Left lung (tissue), 10 donors: ENCODE measurements around the gene CDKN2B. TPM values are rescaled to one million over a fixed set of nuclear protein-coding genes. Genes with fewer than 3 reads are reported as not detected.

Source experiments
- ATAC-seq: fragments of 200-7000 bp; cut with Tn5 transposase; one replicate; pipeline ENCODE4 v1.9.1; 2020; ENCODE audit warnings: moderate library complexity
- DNase-seq, 4 donors: peaks; one replicate each; pipeline ENCODE4 v3.0.0-alpha.2; 2013 to 2020
- H3K27ac ChIP-seq, 2 donors: fragments of 200-600 bp; sonication (generic) in 1 of 2; one replicate each; pipeline versions ENCODE4 v1.5.0 to v1.8.0; 2020 to 2021
- H3K27me3 ChIP-seq, 2 donors: fragments of 200-600 bp; sonication (generic) in 1 of 2; one replicate each; pipeline versions ENCODE4 v1.5.0 to v1.8.0; 2020 to 2021
- H3K36me3 ChIP-seq, 2 donors: fragments of 200-600 bp; sonication (generic) in 1 of 2; one replicate each; pipeline versions ENCODE4 v1.5.0 to v1.8.0; 2020 to 2021
- H3K4me1 ChIP-seq, 2 donors: fragments of 200-600 bp; one replicate each; pipeline ENCODE4 v1.8.0; 2021
- H3K4me3 ChIP-seq, 2 donors: fragments of 200-600 bp; sonication (generic) in 1 of 2; one replicate each; pipeline versions ENCODE4 v1.5.0 to v1.8.0; 2020 to 2021; ENCODE audit warnings: mild to moderate bottlenecking in 1 of 2
- H3K9me3 ChIP-seq, 2 donors: fragments of 200-600 bp; sonication (generic) in 1 of 2; one replicate each; pipeline versions ENCODE4 v1.5.0 to v1.8.0; 2020 to 2021
- intact Hi-C, 2 donors: fragments of 100-400 bp; cut with DNase I; formaldehyde crosslinking; loops; one replicate each; pipeline versions ENCODE4 v1.11.2 to v1.14.2; 2022
- polyA plus RNA-seq, 6 donors: library from polyadenylated mRNA; unstranded; fragments of 120-200 nt; gene quantifications; one replicate each; pipeline ENCODE4 v1.2.1, GENCODE V29; 2013; ENCODE audit not compliant: insufficient read length in 6 of 6
- total RNA-seq, 2 donors: library from RNA; stranded (reverse); fragmentation: NEBNext Ultra II Directional; extraction: Animal tissue kit (Norgen Biotek cat#: 25700); gene quantifications; one replicate each; pipeline ENCODE4 v1.2.1, GENCODE V29; 2021
- TF ChIP-seq, protein P1 (sequence below), 2 donors: fragments of 200-600 bp; sonication (generic) in 1 of 2; IDR thresholded peaks; one replicate each; pipeline versions ENCODE4 v1.5.0 to v1.8.0; 2021; ENCODE audit warnings: antibody characterized with exemption in 2 of 2
- donor health status: DM: no; HTN: yes; CAD: no.
- donor health status: DM: no; HTN: no; CAD: no.

Gene CDKN2B
- total and polyA plus RNA-seq, 8 donors, result 0.06 to 75.6 (median 0.14) TPM; not detected in 1

GRCh38 chr9:22054076-22054475, 45.0 kb upstream of the CDKN2B start:
- H3K36me3 ChIP-seq, result no peaks in the 10 kb centered on the region
- H3K27ac ChIP-seq, result no peak overlapping the region
- DNase-seq (no peak), ATAC-seq (no peak)
- H3K4me3 ChIP-seq, result no peak overlapping the region
- no peaks in the 10 kb centered on the region for H3K4me1 ChIP-seq
- TF ChIP-seq, protein P1, sequence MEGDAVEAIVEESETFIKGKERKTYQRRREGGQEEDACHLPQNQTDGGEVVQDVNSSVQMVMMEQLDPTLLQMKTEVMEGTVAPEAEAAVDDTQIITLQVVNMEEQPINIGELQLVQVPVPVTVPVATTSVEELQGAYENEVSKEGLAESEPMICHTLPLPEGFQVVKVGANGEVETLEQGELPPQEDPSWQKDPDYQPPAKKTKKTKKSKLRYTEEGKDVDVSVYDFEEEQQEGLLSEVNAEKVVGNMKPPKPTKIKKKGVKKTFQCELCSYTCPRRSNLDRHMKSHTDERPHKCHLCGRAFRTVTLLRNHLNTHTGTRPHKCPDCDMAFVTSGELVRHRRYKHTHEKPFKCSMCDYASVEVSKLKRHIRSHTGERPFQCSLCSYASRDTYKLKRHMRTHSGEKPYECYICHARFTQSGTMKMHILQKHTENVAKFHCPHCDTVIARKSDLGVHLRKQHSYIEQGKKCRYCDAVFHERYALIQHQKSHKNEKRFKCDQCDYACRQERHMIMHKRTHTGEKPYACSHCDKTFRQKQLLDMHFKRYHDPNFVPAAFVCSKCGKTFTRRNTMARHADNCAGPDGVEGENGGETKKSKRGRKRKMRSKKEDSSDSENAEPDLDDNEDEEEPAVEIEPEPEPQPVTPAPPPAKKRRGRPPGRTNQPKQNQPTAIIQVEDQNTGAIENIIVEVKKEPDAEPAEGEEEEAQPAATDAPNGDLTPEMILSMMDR (IDR thresholded peaks at IDR 0.05), result no peak
- no peaks in the 10 kb centered on the region for H3K9me3 ChIP-seq
- intact Hi-C loops, result no loop called here
- H3K27me3 ChIP-seq, result no peaks in the 10 kb centered on the region

- no peaks in the 10 kb centered on the region for H3K9me3 ChIP-seq
- DNase-seq (no peak), ATAC-seq (no peak)
- TF ChIP-seq, protein P1 (IDR thresholded peaks at IDR 0.05), result no peak
- no peaks in the 10 kb centered on the region for H3K4me1 ChIP-seq
- no peaks in the 10 kb centered on the region for H3K27me3 ChIP-seq
- H3K27ac ChIP-seq, result no peak overlapping the region
- H3K36me3 ChIP-seq, result no peaks in the 10 kb centered on the region
- no peak overlapping the region for H3K4me3 ChIP-seq
- intact Hi-C loops, result no loop called here
These were observed 44.1 kb upstream of the CDKN2B start for GRCh38 chr9:22053178-22053577.

DNA sequence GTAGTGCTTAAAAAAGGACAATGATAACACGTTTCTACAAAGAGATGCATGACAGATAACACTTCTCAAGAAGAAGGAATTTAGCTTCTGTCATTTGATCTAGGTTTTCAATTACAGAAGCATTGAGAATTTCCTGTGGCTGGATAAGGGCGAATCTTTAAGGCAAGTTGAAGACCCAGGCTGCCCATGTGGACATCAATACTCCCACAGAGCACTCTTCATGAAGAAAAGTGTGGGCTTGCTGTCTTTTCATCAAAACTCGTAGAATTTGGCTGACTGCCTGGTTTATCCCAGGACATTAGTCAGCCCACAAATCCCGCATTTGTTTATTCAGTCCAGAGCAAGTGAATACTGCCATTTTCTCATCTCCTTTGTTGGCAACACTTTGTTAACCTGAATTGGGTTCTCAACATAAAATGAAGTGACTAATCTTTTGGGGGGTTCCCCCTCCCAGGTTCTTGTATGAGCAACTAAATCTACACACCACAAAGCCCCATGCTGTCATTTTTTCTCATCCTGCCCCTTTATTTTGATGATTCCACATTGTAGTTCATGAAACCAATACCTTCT, 43.4 kb upstream of the CDKN2B start:
- Histone ChIP-seq H3K9me3 (no peaks in the 10 kb centered on the region), H3K4me1 (no peaks in the 10 kb centered on the region), H3K27ac (no peak overlapping the region), H3K36me3 (no peaks in the 10 kb centered on the region), H3K27me3 (no peaks in the 10 kb centered on the region), H3K4me3 (no peak overlapping the region)
- DNase-seq (no peak), ATAC-seq (no peak)
- intact Hi-C loops, result no loop called here
- TF ChIP-seq, protein P1 (IDR thresholded peaks at IDR 0.05), result no peak

DNA sequence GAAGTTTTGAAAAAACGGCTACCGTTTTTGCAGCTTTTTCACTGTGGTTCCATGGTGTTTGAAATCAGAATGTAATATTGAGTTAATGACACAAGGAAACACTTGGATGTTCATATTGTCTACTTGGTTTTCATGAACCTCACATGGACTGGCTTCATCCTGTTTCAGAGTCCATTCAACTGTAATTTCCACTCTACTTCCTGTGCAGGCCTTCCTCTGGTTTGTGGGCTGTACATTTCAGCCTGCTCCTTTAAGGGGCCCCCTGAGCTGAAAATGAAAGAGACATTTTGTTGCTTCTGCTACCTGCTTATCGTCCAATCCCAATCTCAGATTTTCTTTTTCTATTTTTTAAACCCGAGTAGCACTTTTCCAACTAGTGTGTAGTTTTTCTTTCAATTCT, 41.8 kb upstream of the CDKN2B start:
- Histone ChIP-seq H3K4me3 (no peak overlapping the region), H3K36me3 (no peaks in the 10 kb centered on the region), H3K27ac (no peak overlapping the region), H3K4me1 (no peaks in the 10 kb centered on the region), H3K9me3 (no peaks in the 10 kb centered on the region), H3K27me3 (no peaks in the 10 kb centered on the region)
- intact Hi-C loops, result no loop called here
- no peak for ATAC-seq
- TF ChIP-seq, protein P1 (IDR thresholded peaks at IDR 0.05), result no peak
- DNase-seq, result no peak

DNA sequence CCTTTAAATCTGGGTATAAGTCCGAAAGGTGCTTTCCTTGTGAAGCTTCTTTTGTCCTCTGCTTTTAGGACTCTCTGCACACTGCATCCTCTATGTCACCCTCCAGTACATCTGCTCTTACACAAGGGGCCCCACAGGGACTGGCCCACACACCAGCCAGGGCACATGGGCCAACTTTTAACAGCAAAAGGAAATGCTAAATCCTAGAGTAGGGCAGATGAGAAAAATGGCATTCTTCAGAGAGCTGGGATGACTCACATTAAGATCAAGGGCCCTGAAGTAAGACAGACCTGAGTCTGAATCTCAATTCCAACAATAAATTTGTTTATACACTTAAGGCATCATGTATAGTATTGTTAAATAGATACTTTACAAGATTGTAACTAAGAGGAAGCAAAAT, 40.3 kb upstream of the CDKN2B start:
- H3K4me3 ChIP-seq, result no peak overlapping the region
- H3K36me3 ChIP-seq, result no peaks in the 10 kb centered on the region
- intact Hi-C loops, result no loop called here
- H3K27me3 ChIP-seq, result no peaks in the 10 kb centered on the region
- H3K4me1 ChIP-seq, result no peaks in the 10 kb centered on the region
- ATAC-seq (no peak), DNase-seq (no peak)
- TF ChIP-seq, protein P1 (IDR thresholded peaks at IDR 0.05), result no peak
- no peaks in the 10 kb centered on the region for H3K9me3 ChIP-seq
- no peak overlapping the region for H3K27ac ChIP-seq
